Activated CD4-positive, alpha-beta T cell treated with anti-CD3 and anti-CD28 coated beads, Interleukin-2, amount 10 ng/mL, durations not matched to agents 7 days and 5 days (primary cell): ENCODE measurements around the gene UBE2J2. TPM values are rescaled to one million over a fixed set of nuclear protein-coding genes. Genes with fewer than 3 reads are reported as not detected.

Experiments used
- CTCF ChIA-PET: fragments of 350-600 bp; sonication (Branson Sonifier 250); formaldehyde crosslinking; loops from one replicate; lab custom pipeline; 2021; ENCODE audit warnings: antibody characterized with exemption; lab: Charles Lee
- POLR2A ChIA-PET: fragments of 350-600 bp; sonication (Branson Sonifier 250); formaldehyde crosslinking; loops from one replicate; lab custom pipeline; 2021; ENCODE audit warnings: antibody characterized with exemption; lab: Charles Lee
- DNase-seq: peaks from one replicate; pipeline ENCODE4 v3.0.0-alpha.2; 2020
- H3K27ac Mint-ChIP-seq: one replicate; pipeline ENCODE4 v1.8.0; 2021; ENCODE audit warnings: mild to moderate bottlenecking, moderate library complexity, mixed read lengths
- H3K27me3 Mint-ChIP-seq: one replicate; pipeline ENCODE4 v1.8.0; 2021; ENCODE audit warnings: mixed read lengths
- H3K36me3 Mint-ChIP-seq: one replicate; pipeline ENCODE4 v1.8.0; 2021; ENCODE audit warnings: low read depth, mixed read lengths
- H3K4me1 Mint-ChIP-seq: one replicate; pipeline ENCODE4 v1.8.0; 2021; ENCODE audit warnings: mixed read lengths
- H3K4me3 Mint-ChIP-seq: one replicate; pipeline ENCODE4 v1.8.0; 2021; ENCODE audit warnings: mild to moderate bottlenecking, moderate library complexity, mixed read lengths
- H3K9me3 Mint-ChIP-seq: one replicate; pipeline ENCODE4 v1.8.0; 2021; ENCODE audit warnings: mixed read lengths
- microRNA-seq: library from miRNA; unstranded; fragments of <30 nt; microRNA quantifications from one replicate; pipeline ENCODE4 v1.2.0, GENCODE V29; 2021; ENCODE audit warnings: borderline microRNAs expressed, borderline replicate concordance
- total RNA-seq, 2 experiments: library from RNA; stranded (reverse); gene quantifications; one replicate each; pipeline ENCODE4 v1.2.3, GENCODE V29; 2021

Gene UBE2J2
- total RNA-seq, 2 experiments from 2014 or later, result 63.4 to 63.7 TPM

- H3K4me3 Mint-ChIP-seq, result peak within 1 kb of the TSS; percentile 60
- H3K4me1 Mint-ChIP-seq, result peaks cover 21% of the 10 kb centered on the region
- peak; percentile 38 for DNase-seq
- H3K36me3 Mint-ChIP-seq, result no peaks in the 10 kb centered on the region
- CTCF ChIA-PET, result interaction anchor here (0.6 to 1.8 kb wide), 4 partner anchors 9 to 84 kb away, joined by 4 to 6 read pairs (median 6); no protein-coding TSS in a partner anchor
- peak within 1 kb of the TSS; percentile 72 for H3K27ac Mint-ChIP-seq
- POLR2A ChIA-PET, result no interaction called here
- H3K9me3 Mint-ChIP-seq, result no peaks in the 10 kb centered on the region
- H3K27me3 Mint-ChIP-seq, result no peaks in the 10 kb centered on the region
These were observed 67.2 kb downstream of the UBE2J2 start, which contains the start of gene TNFRSF18 for GRCh38 chr1:1206376-1206965. Gene TNFRSF18, minus strand, starts transcription at chr1:1206592. Its CDS starts 21 bp downstream, at chr1:1206571.

- no peaks in the 10 kb centered on the region for H3K9me3 Mint-ChIP-seq
- no peaks in the 10 kb centered on the region for H3K36me3 Mint-ChIP-seq
- ChIA-PET POLR2A (no interaction called here), CTCF (interaction anchor here (0.6 to 1.8 kb wide), 5 partner anchors 9 to 83 kb away, joined by 3 to 6 read pairs (median 5); no protein-coding TSS in a partner anchor)
- H3K27ac Mint-ChIP-seq, result no peak overlapping the region
- no peaks in the 10 kb centered on the region for H3K27me3 Mint-ChIP-seq
- DNase-seq, result no peak
- H3K4me3 Mint-ChIP-seq, result peak overlapping the region; percentile 60
- H3K4me1 Mint-ChIP-seq, result peaks cover 19% of the 10 kb centered on the region
These were observed 67.8 kb downstream of the UBE2J2 start for GRCh38 chr1:1205769-1206375.

GRCh38 chr1:1204998-1205768 is 68.5 kb downstream of the UBE2J2 start:
- Mint-ChIP-seq H3K9me3 (no peaks in the 10 kb centered on the region), H3K4me3 (peak overlapping the region; percentile 54), H3K36me3 (no peaks in the 10 kb centered on the region), H3K27me3 (no peaks in the 10 kb centered on the region), H3K27ac (no peak overlapping the region), H3K4me1 (peaks cover 23% of the 10 kb centered on the region)
- CTCF ChIA-PET, result interaction anchor here (1.0 to 1.8 kb wide), 5 partner anchors 9 to 141 kb away, joined by 3 to 6 read pairs (median 5); no protein-coding TSS in a partner anchor
- POLR2A ChIA-PET, result no interaction called here
- no peak for DNase-seq

- no peaks in the 10 kb centered on the region for H3K27me3 Mint-ChIP-seq
- no peak overlapping the region for H3K4me3 Mint-ChIP-seq
- CTCF ChIA-PET, result interaction anchor here (0.9 to 1.8 kb wide), 4 partner anchors 8 to 140 kb away, joined by 3 to 6 read pairs (median 4); no protein-coding TSS in a partner anchor
- POLR2A ChIA-PET, result no interaction called here
- no peak for DNase-seq
- H3K4me1 Mint-ChIP-seq, result peaks cover 25% of the 10 kb centered on the region
- no peak overlapping the region for H3K27ac Mint-ChIP-seq
- no peaks in the 10 kb centered on the region for H3K9me3 Mint-ChIP-seq
- H3K36me3 Mint-ChIP-seq, result no peaks in the 10 kb centered on the region
These were observed 69.2 kb downstream of the UBE2J2 start for GRCh38 chr1:1204425-1204920.

Small RNA genes lying within 50 kb of the gene (microRNA-seq; reads per million reads assigned to microRNA genes)
- gene MIR6726, result 1.5 reads per million
- not detected for gene MIR6727

Other genes with a start within 250 kb of the UBE2J2 start
- gene RNF223, start 199.5 kb downstream of the UBE2J2 start, total RNA-seq, result not detected
- gene C1orf159, start 157.8 kb downstream of the UBE2J2 start, total RNA-seq, result 10 to 100 TPM; 18.0 to 22.0 TPM
- under 1 TPM; 0.15 to 0.27 TPM for gene TTLL10, start 100.0 kb downstream of the UBE2J2 start, total RNA-seq
- 10 to 100 TPM; 26.0 to 33.9 TPM for gene TNFRSF18, start 67.3 kb downstream of the UBE2J2 start, total RNA-seq
- gene TNFRSF4, start 59.7 kb downstream of the UBE2J2 start, total RNA-seq, result 10 to 100 TPM; 44.1 to 52.8 TPM
- gene SDF4, start 41.9 kb downstream of the UBE2J2 start, total RNA-seq, result 10 to 100 TPM; 81.7 to 91.4 TPM
- gene B3GALT6, start 41.6 kb downstream of the UBE2J2 start, total RNA-seq, result 10 to 100 TPM; 15.8 to 19.2 TPM
- gene C1QTNF12, start 27.1 kb downstream of the UBE2J2 start, total RNA-seq, result 1 to 10 TPM; 1.2 to 1.4 TPM
- 1 to 10 TPM; 5.1 to 6.6 TPM for gene SCNN1D, start 6.6 kb upstream of the UBE2J2 start, total RNA-seq
- gene ACAP3, start 34.1 kb upstream of the UBE2J2 start, total RNA-seq, result 10 to 100 TPM; 69.5 to 92.1 TPM
- gene PUSL1, start 34.7 kb upstream of the UBE2J2 start, total RNA-seq, result 10 to 100 TPM; 18.9 to 24.4 TPM
- gene INTS11, start 50.8 kb upstream of the UBE2J2 start, total RNA-seq, result 100 to 1,000 TPM; 123 to 126 TPM
- gene CPTP, start 50.9 kb upstream of the UBE2J2 start, total RNA-seq, result 10 to 100 TPM; 25.2 to 27.6 TPM
- 1 to 10 TPM; 3.1 to 3.7 TPM for gene TAS1R3, start 57.4 kb upstream of the UBE2J2 start, total RNA-seq
- gene DVL1, start 75.6 kb upstream of the UBE2J2 start, total RNA-seq, result 10 to 100 TPM; 33.0 to 34.0 TPM
- under 1 TPM; 0.15 to 0.30 TPM for gene MXRA8, start 84.7 kb upstream of the UBE2J2 start, total RNA-seq
- 100 to 1,000 TPM; 101 to 125 TPM for gene AURKAIP1, start 101.4 kb upstream of the UBE2J2 start, total RNA-seq
- gene CCNL2, start 125.5 kb upstream of the UBE2J2 start, total RNA-seq, result 100 to 1,000 TPM; 122 to 131 TPM
- gene MRPL20, start 133.4 kb upstream of the UBE2J2 start, total RNA-seq, result 100 to 1,000 TPM in 1 of 2 experiments, 10 to 100 TPM in 1; 98.6 to 107 TPM
- not detected for gene ANKRD65, start 147.4 kb upstream of the UBE2J2 start, total RNA-seq
- gene VWA1, start 161.8 kb upstream of the UBE2J2 start, total RNA-seq, result under 1 TPM; 0.10 to 0.12 TPM
- under 1 TPM; 0.17 to 0.69 TPM for gene ATAD3C, start 175.8 kb upstream of the UBE2J2 start, total RNA-seq
- gene ATAD3B, start 197.9 kb upstream of the UBE2J2 start, total RNA-seq, result 10 to 100 TPM; 26.5 to 34.6 TPM
- 10 to 100 TPM; 31.9 to 32.3 TPM for gene ATAD3A, start 238.3 kb upstream of the UBE2J2 start, total RNA-seq